ENCODE measurements around the gene BLZF1. TPM values are rescaled to one million over a fixed set of nuclear protein-coding genes. Genes with fewer than 3 reads are reported as not detected.

BLZF1 gene
- total RNA-seq, 3 donors from 2014 or later (not counting 1 experiment from before 2014, with no cell fraction given): 13.2 to 21.6 (median 18.2) TPM

GRCh38 chr1:169414952-169415351 lies 47.0 kb downstream of the BLZF1 start:
- intact Hi-C loops (cut with micrococcal nuclease): no loop called here
- Mint-ChIP-seq H3K36me3 (no peaks in the 10 kb centered on the region), H3K27me3 (ENCODE audit: low read depth in 2 of 2) (peaks cover 0 to 3% of the 10 kb centered on the region in 2 donors), H3K4me1 (no peaks in the 10 kb centered on the region), H3K9me3 (peaks cover 2 to 4% of the 10 kb centered on the region in 2 donors), H3K4me3 (no peak overlapping the region), H3K27ac (no peak overlapping the region)
- Histone ChIP-seq H3K4me1 (ENCODE audit: control insufficient read depth, insufficient read depth, low read length) (no peaks in the 10 kb centered on the region), H3K36me3 (ENCODE audit: control insufficient read depth, insufficient read depth, low read length) (no peaks in the 10 kb centered on the region), H3K27me3 (ENCODE audit: control insufficient read depth, insufficient read depth, low read length) (peaks cover 2% of the 10 kb centered on the region), H3K4me3 (ENCODE audit: low read length) (no peak overlapping the region), H3K27ac (ENCODE audit: low read length) (no peak overlapping the region), H3K9me3 (ENCODE audit: control insufficient read depth, insufficient read depth, low read length) (no peaks in the 10 kb centered on the region)
- TF ChIP-seq, protein P1, sequence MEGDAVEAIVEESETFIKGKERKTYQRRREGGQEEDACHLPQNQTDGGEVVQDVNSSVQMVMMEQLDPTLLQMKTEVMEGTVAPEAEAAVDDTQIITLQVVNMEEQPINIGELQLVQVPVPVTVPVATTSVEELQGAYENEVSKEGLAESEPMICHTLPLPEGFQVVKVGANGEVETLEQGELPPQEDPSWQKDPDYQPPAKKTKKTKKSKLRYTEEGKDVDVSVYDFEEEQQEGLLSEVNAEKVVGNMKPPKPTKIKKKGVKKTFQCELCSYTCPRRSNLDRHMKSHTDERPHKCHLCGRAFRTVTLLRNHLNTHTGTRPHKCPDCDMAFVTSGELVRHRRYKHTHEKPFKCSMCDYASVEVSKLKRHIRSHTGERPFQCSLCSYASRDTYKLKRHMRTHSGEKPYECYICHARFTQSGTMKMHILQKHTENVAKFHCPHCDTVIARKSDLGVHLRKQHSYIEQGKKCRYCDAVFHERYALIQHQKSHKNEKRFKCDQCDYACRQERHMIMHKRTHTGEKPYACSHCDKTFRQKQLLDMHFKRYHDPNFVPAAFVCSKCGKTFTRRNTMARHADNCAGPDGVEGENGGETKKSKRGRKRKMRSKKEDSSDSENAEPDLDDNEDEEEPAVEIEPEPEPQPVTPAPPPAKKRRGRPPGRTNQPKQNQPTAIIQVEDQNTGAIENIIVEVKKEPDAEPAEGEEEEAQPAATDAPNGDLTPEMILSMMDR (IDR thresholded peaks at IDR 0.05): no peak
- ATAC-seq (no peak), DNase-seq (no peak)
- WGBS (ENCODE audit: insufficient coverage): 96% methylated on average over 2 of the region's 2 CpGs

GRCh38 chr1:169421309-169421708 lies 53.3 kb downstream of the BLZF1 start:
- Mint-ChIP-seq H3K4me3 (no peak overlapping the region), H3K36me3 (peaks cover 7% of the 10 kb centered on the region), H3K9me3 (no peaks in the 10 kb centered on the region), H3K27ac (no peak overlapping the region), H3K27me3 (ENCODE audit: low read depth in 2 of 2) (peaks cover 35 to 48% of the 10 kb centered on the region in 2 donors), H3K4me1 (no peaks in the 10 kb centered on the region)
- H3K9me3 ChIP-seq (ENCODE audit: control insufficient read depth, insufficient read depth, low read length): no peaks in the 10 kb centered on the region
- no peaks in the 10 kb centered on the region for H3K4me1 ChIP-seq (ENCODE audit: control insufficient read depth, insufficient read depth, low read length)
- 93% methylated on average over 5 of the region's 5 CpGs for WGBS (ENCODE audit: insufficient coverage)
- TF ChIP-seq, protein P1 (IDR thresholded peaks at IDR 0.05): no peak
- intact Hi-C loops (cut with micrococcal nuclease): no loop called here
- peaks cover 24% of the 10 kb centered on the region for H3K27me3 ChIP-seq (ENCODE audit: control insufficient read depth, insufficient read depth, low read length)
- H3K36me3 ChIP-seq (ENCODE audit: control insufficient read depth, insufficient read depth, low read length): no peaks in the 10 kb centered on the region
- no peak overlapping the region for H3K27ac ChIP-seq (ENCODE audit: low read length)
- DNase-seq (no peak), ATAC-seq (no peak)
- no peak overlapping the region for H3K4me3 ChIP-seq (ENCODE audit: low read length)

DNA sequence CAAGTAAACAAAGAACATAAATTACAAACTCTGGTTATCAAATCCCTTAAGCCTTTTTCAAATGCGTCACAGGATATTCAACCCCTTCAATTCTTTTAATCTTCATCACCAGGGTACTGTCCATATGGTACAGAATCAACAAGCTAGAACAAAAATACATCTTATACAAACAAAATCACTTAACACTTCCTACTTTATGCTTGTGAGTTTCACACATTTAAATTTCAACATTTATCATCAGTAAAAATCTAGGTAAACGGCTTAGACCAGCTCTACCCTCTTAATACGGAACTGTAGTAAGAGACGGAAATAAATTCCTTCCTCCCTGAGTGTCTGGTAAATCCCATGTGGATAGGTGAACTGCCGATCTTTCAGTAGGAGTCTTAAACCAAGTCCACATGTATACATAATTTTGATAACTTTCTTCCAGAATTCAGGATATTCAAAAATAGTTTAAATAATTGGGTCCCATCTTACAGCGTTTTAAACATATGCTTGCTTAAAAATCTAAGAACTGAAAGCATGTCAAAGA lies 58.2 kb downstream of the BLZF1 start:
- Mint-ChIP-seq H3K27me3 (ENCODE audit: low read depth in 2 of 2) (peaks cover 67 to 91% of the 10 kb centered on the region in 2 donors), H3K4me3 (no peak overlapping the region), H3K9me3 (peaks cover 0 to 2% of the 10 kb centered on the region in 2 donors), H3K4me1 (peaks cover 9 to 10% of the 10 kb centered on the region in 2 donors), H3K27ac (no peak overlapping the region), H3K36me3 (peaks cover 7% of the 10 kb centered on the region)
- DNase-seq (no peak), ATAC-seq (no peak)
- Histone ChIP-seq H3K9me3 (ENCODE audit: control insufficient read depth, insufficient read depth, low read length) (no peaks in the 10 kb centered on the region), H3K27me3 (ENCODE audit: control insufficient read depth, insufficient read depth, low read length) (peaks cover 40% of the 10 kb centered on the region), H3K4me1 (ENCODE audit: control insufficient read depth, insufficient read depth, low read length) (peaks cover 7% of the 10 kb centered on the region), H3K27ac (ENCODE audit: low read length) (no peak overlapping the region), H3K36me3 (ENCODE audit: control insufficient read depth, insufficient read depth, low read length) (no peaks in the 10 kb centered on the region), H3K4me3 (ENCODE audit: low read length) (no peak overlapping the region)
- intact Hi-C loops (cut with micrococcal nuclease): no loop called here
- TF ChIP-seq, protein P1 (IDR thresholded peaks at IDR 0.05): no peak
- 93% methylated on average over 4 of the region's 6 CpGs for WGBS (ENCODE audit: insufficient coverage)

Data from natural killer cell (primary cell).